Natural killer cell (primary cell): ENCODE measurements around the gene IFNA21. TPM values are rescaled to one million over a fixed set of nuclear protein-coding genes. Genes with fewer than 3 reads are reported as not detected.
A peak's percentile ranks its signal among the peaks of the same experiment; 100 is the strongest.
"Not testable (repeated sequence)": the region's sequence is repeated elsewhere in the genome, so short reads cannot be mapped to it uniquely, and the experiment has no call there.

Experiments
- ATAC-seq, 3 donors: fragments of 150-1000 bp in 2 of 3; fragments of 200-7000 bp in 1 of 3; cut with Tn5 transposase; 1 replicate in 1 of 3; 2 replicates in 2 of 3; pipeline ENCODE4 v1.10.0; 2021; ENCODE audit warnings: mild to moderate bottlenecking in 2 of 3, moderate library complexity in 2 of 3
- DNase-seq, 2 donors: peaks; one replicate each; pipeline versions ENCODE4 v3.0.0 to v3.0.0-alpha.2; 2013 to 2021; ENCODE audit warnings: mixed read lengths in 1 of 2
- H3K27ac ChIP-seq: one replicate; pipeline ENCODE4 v1.5.1; 2013; ENCODE audit warnings: mild to moderate bottlenecking, low read length
- H3K27me3 ChIP-seq: one replicate; pipeline ENCODE4 v1.6.1; 2013; ENCODE audit warnings: low read length; ENCODE audit not compliant: control insufficient read depth, insufficient read depth
- H3K36me3 ChIP-seq: one replicate; pipeline ENCODE4 v1.6.1; 2013; ENCODE audit warnings: low read length; ENCODE audit not compliant: control insufficient read depth, insufficient read depth
- H3K4me1 ChIP-seq: one replicate; pipeline ENCODE4 v1.6.1; 2013; ENCODE audit warnings: low read length; ENCODE audit not compliant: control insufficient read depth, insufficient read depth
- H3K4me3 ChIP-seq: one replicate; pipeline ENCODE4 v1.5.1; 2013; ENCODE audit warnings: low read length
- H3K9me3 ChIP-seq: one replicate; pipeline ENCODE4 v1.6.1; 2013; ENCODE audit warnings: low read length; ENCODE audit not compliant: control insufficient read depth, insufficient read depth
- H3K27ac Mint-ChIP-seq, 2 donors: one replicate each; pipeline ENCODE4 v1.8.0; 2022; ENCODE audit warnings: mild to moderate bottlenecking in 2 of 2, mixed read lengths in 2 of 2, moderate library complexity in 1 of 2
- H3K27me3 Mint-ChIP-seq, 2 donors: one replicate each; pipeline ENCODE4 v1.8.0; 2022; ENCODE audit warnings: low read depth in 2 of 2, mixed read lengths in 2 of 2
- H3K36me3 Mint-ChIP-seq: one replicate; pipeline ENCODE4 v1.8.0; 2022; ENCODE audit warnings: mixed read lengths
- H3K4me1 Mint-ChIP-seq, 2 donors: one replicate each; pipeline ENCODE4 v1.8.0; 2022; ENCODE audit warnings: mixed read lengths in 2 of 2
- H3K4me3 Mint-ChIP-seq: one replicate; pipeline ENCODE4 v1.8.0; 2022; ENCODE audit warnings: mild to moderate bottlenecking, moderate library complexity, mixed read lengths
- H3K9me3 Mint-ChIP-seq, 2 donors: one replicate each; pipeline ENCODE4 v1.8.0; 2022; ENCODE audit warnings: mixed read lengths in 2 of 2
- WGBS: methylation state at CpG from one replicate; pipeline ENCODE4 v1.1.7; 2013; ENCODE audit warnings: missing lambda C conversion rate; ENCODE audit not compliant: insufficient coverage; 5-methylcytosine and 5-hydroxymethylcytosine counted together
- intact Hi-C: fragments of 100-400 bp; cut with micrococcal nuclease; formaldehyde crosslinking; loops from one replicate; pipeline ENCODE4 v1.14.2; 2022
- total RNA-seq, 4 donors: library from RNA; stranded (reverse); fragments of 120-200 nt in 1 of 4; gene quantifications; one replicate each; pipeline versions ENCODE4 v1.2.3 to v1.2.4, GENCODE V29; 2013 to 2022
- TF ChIP-seq, protein P1 (sequence below): fragments of 200-600 bp; IDR thresholded peaks from one replicate; pipeline ENCODE4 v1.8.0; 2022; ENCODE audit warnings: antibody characterized with exemption

The IFNA21 gene
- total RNA-seq, 3 donors from 2014 or later (not counting 1 experiment from before 2014, with no cell fraction given): not detected

DNA sequence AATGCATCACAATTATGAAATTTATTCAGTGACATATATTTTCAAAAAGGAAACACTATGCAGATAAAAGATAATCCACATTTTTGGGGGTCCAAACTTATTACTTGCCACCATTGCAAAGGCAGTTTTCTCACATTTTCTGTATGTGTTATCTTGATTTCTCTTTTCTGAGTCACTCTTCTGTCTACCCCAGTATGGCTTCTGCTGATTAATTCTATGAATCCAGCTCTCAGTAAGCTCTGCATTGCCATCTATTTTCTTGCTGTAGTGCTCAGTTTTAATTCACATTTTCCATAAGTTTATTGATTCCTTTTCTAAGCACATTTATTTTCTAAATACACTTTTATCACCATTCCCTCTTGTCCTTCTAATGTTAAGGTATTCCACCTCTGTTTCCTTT lies 38.7 kb upstream of the IFNA21 start:
- no peaks in the 10 kb centered on the region for H3K9me3 ChIP-seq
- H3K4me1 Mint-ChIP-seq: no peaks in the 10 kb centered on the region
- H3K9me3 Mint-ChIP-seq: no peaks in the 10 kb centered on the region
- no peaks in the 10 kb centered on the region for H3K36me3 Mint-ChIP-seq
- H3K27me3 Mint-ChIP-seq: peaks cover 18 to 23% of the 10 kb centered on the region in 2 donors
- DNase-seq (no peak), ATAC-seq (no peak)
- H3K4me3 ChIP-seq: no peak overlapping the region
- TF ChIP-seq, protein P1, sequence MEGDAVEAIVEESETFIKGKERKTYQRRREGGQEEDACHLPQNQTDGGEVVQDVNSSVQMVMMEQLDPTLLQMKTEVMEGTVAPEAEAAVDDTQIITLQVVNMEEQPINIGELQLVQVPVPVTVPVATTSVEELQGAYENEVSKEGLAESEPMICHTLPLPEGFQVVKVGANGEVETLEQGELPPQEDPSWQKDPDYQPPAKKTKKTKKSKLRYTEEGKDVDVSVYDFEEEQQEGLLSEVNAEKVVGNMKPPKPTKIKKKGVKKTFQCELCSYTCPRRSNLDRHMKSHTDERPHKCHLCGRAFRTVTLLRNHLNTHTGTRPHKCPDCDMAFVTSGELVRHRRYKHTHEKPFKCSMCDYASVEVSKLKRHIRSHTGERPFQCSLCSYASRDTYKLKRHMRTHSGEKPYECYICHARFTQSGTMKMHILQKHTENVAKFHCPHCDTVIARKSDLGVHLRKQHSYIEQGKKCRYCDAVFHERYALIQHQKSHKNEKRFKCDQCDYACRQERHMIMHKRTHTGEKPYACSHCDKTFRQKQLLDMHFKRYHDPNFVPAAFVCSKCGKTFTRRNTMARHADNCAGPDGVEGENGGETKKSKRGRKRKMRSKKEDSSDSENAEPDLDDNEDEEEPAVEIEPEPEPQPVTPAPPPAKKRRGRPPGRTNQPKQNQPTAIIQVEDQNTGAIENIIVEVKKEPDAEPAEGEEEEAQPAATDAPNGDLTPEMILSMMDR: no peak
- no peaks in the 10 kb centered on the region for H3K4me1 ChIP-seq
- intact Hi-C loops: no loop called here
- no peak overlapping the region for H3K27ac ChIP-seq
- H3K27me3 ChIP-seq: no peaks in the 10 kb centered on the region
- no peak overlapping the region for H3K27ac Mint-ChIP-seq
- H3K36me3 ChIP-seq: no peaks in the 10 kb centered on the region
- H3K4me3 Mint-ChIP-seq: no peak overlapping the region

DNA sequence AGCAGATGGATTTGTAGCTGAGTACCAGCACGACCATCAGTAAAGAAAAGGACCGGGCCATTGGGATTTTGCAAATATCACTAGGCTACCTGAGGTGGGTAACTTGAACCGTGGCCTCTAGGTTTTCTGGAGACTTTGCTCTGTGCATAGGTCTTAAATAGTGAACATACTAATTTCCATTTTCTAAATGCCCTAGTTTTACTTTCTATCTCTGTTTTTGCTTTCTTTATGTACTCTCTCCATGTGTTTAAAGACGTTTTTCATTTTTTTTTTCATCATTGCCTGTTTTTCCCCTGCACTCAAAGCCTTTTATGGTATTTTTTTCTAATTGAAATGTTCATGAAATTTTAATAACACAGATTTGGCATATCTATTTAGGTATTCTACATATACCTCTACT lies 35.6 kb upstream of the IFNA21 start, which contains the start of gene IFNA7:
IFNA7 (minus strand) TSS at position 101 of the 400 bp plus-strand sequence; CDS start at position 61, 40 bp downstream.
- H3K27ac Mint-ChIP-seq, ATAC-seq, H3K4me3 ChIP-seq, H3K27ac ChIP-seq, H3K4me3 Mint-ChIP-seq, H3K4me1 ChIP-seq, H3K36me3 Mint-ChIP-seq, intact Hi-C loops, H3K9me3 Mint-ChIP-seq, H3K4me1 Mint-ChIP-seq, H3K36me3 ChIP-seq, DNase-seq, H3K27me3 ChIP-seq, H3K9me3 ChIP-seq: not testable (repeated sequence)
- 76% methylated on average over 3 of the region's 4 CpGs for WGBS
- peaks cover 15 to 27% of the 10 kb centered on the region in 2 donors for H3K27me3 Mint-ChIP-seq

DNA sequence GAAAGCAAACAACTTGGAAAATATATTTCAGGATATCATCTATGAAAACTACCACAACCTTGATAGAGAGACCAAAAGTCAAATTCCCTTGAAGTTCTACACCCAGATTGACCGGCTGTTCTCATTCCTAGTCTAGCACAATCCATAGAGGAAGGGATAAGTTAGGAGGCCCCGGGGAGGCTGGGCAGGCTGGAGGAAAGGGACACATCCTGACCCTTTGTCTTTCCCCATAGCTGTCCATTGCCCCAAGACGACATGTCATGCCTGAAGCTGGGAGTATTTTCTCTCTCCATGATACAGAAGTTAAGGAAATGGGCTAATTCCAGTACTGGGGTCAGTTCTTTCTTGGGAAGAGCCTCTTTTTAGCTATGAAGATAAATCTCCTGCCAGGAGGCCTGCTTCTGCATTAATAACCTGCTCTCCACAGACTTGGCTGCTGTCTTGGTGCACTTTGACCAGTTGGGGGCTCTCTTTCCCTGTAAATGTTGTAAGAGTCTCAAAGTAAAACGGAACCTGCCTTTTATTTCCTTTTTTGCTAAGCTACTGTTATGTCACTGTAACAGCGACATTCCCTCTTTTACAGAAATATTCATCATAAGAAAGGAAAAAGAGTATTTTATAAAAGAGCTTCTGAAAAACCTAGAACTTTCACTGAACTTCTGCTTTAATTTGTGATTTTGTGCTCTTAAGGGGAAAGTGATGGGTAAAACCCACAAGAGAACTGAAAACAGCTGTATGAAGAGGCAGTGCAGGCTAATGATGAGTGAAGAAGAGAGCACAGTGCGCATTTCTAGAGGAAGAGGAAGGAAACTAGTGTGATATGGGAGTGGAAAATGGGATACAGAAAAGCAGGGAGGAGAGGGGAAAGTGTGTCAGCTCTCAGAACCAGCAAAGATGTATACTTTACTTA lies 28.7 kb upstream of the IFNA21 start:
- H3K36me3 Mint-ChIP-seq, H3K36me3 ChIP-seq, H3K9me3 Mint-ChIP-seq, H3K27ac ChIP-seq, intact Hi-C loops, H3K4me1 ChIP-seq, H3K4me3 ChIP-seq, H3K27me3 Mint-ChIP-seq, H3K27me3 ChIP-seq, H3K9me3 ChIP-seq, H3K4me1 Mint-ChIP-seq: not testable (repeated sequence)
- ATAC-seq (peak; percentile 87 to 96 (median 95)), DNase-seq (peak in 1 of 2 donors; percentile 49)
- H3K27ac Mint-ChIP-seq: peak overlapping the region; percentile 47 to 59
- 5% methylated on average over 1 of the region's 6 CpGs for WGBS
- TF ChIP-seq, protein P1: peak; percentile 61
- peak overlapping the region; percentile 71 for H3K4me3 Mint-ChIP-seq

DNA sequence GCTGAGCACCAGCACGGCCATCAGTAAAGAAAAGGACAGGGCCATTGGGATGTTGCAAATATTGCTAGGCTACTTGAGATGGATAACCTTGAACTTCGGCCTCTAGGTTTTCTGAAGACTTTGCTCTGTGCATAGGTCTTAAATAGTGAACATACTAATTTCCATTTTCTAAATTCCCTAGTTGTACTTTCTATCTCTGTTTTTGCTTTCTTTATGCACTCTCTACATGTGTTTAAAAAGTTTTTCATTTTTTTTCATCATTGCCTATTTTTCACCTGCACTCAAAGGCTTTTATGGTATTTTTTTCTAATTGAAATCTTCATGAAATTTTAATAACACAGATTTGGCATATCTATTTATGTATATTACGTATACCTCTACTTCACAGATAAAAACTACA lies 21.0 kb upstream of the IFNA21 start, which contains the start of gene IFNA4:
IFNA4 (minus strand) TSS at position 101 of the 400 bp plus-strand sequence; CDS start at position 45, 56 bp downstream.
- intact Hi-C loops, H3K4me3 Mint-ChIP-seq, H3K27me3 ChIP-seq, ATAC-seq, DNase-seq, H3K36me3 ChIP-seq, H3K36me3 Mint-ChIP-seq, H3K27ac ChIP-seq, H3K9me3 ChIP-seq, H3K4me1 ChIP-seq, H3K4me3 ChIP-seq, H3K9me3 Mint-ChIP-seq, H3K27ac Mint-ChIP-seq: not testable (repeated sequence)
- Mint-ChIP-seq H3K27me3 (peaks cover 0 to 11% of the 10 kb centered on the region in 2 donors), H3K4me1 (peaks cover 5 to 12% of the 10 kb centered on the region in 2 donors)
- no CpG with 5 or more reads among the region's 3 CpGs for WGBS
